Measurements from ENCODE around the gene MEIS3. TPM values are rescaled to one million over a fixed set of nuclear protein-coding genes. Genes with fewer than 3 reads are reported as not detected.

The MEIS3 gene
- polyA plus RNA-seq, 1 of the 3 experiments (the other 2 are of a cell fraction), result 69.8 TPM

GRCh38 chr19:47428177-47428894 is 9.0 kb upstream of the MEIS3 start:
- H3K9me2 ChIP-seq, result no peaks in the 10 kb centered on the region
- peak overlapping the region; percentile 37 to 62 for H3K4me3 ChIP-seq (ENCODE audit: low read depth in 2 of 2, low read length in 1 of 2)
- no peaks in the 10 kb centered on the region for H4K20me1 ChIP-seq (ENCODE audit: insufficient read depth)
- CTCF ChIA-PET, result interaction anchor here (0.7 to 3.5 kb wide), 23 partner anchors 8 to 315 kb away, joined by 3 to 30 read pairs (median 5); partner anchors contain the start of genes DHX34 and KPTN
- H2AFZ ChIP-seq (ENCODE audit: low read depth), result peak overlapping the region; percentile 95
- peak; percentile 96 for DNase-seq
- H3K4me1 ChIP-seq (ENCODE audit: control insufficient read depth in 1 of 2, insufficient read depth in 2 of 2, low read depth in 1 of 2, low read length in 1 of 2), result peaks cover 4 to 12% of the 10 kb centered on the region in 2 experiments; a peak in 2 of 4 replicates
- no peaks in the 10 kb centered on the region for H3K9me3 ChIP-seq
- H3F3A ChIP-seq (replicated peaks; ENCODE audit: insufficient read depth), result peaks cover 14% of the 10 kb centered on the region
- H3K4me2 ChIP-seq, result peak overlapping the region; percentile 87
- POLR2A ChIA-PET, result interaction anchor here (0.6 to 1.0 kb wide), 3 partner anchors 9 to 79 kb away, joined by 3 to 5 read pairs (median 3); partner anchors contain the start of genes DHX34 and MEIS3
- peak overlapping the region; percentile 47; the same call in 1 of the 2 replicates for H3K9ac ChIP-seq
- no peaks in the 10 kb centered on the region for H3K79me2 ChIP-seq (ENCODE audit: insufficient read depth)
- H3K36me3 ChIP-seq (replicated peaks in 1 of 2; ENCODE audit: control insufficient read depth in 1 of 2, insufficient read depth in 2 of 2, low read length in 1 of 2), result no peaks in the 10 kb centered on the region
- TF ChIP-seq NRF1 (IDR thresholded peaks at IDR 0.05; ENCODE audit: low read depth, low read length) (peak; percentile 9; the same call in 1 of the 2 replicates), MXI1 (IDR thresholded peaks at IDR 0.05; ENCODE audit: low read depth, low read length) (peak; percentile 88), RCOR1 (IDR thresholded peaks at IDR 0.05; ENCODE audit: low read length) (no peak; the same call in 1 of the 2 replicates), EP300 (IDR thresholded peaks at IDR 0.05; ENCODE audit: borderline replicate concordance in 1 of 2, low read depth in 1 of 2, low read length in 1 of 2) (0 out of 4 replicates have a peak, but pooled peaks of 1 of the 2 experiments have one; percentile 13), PBX3 (IDR thresholded peaks at IDR 0.05) (peak; percentile 82), CHD2 (IDR thresholded peaks at IDR 0.05; ENCODE audit: low read length, partially characterized antibody) (peak; percentile 9), RFX5 (IDR thresholded peaks at IDR 0.05; ENCODE audit: low read length) (peak; percentile 78), FOXJ3 (CRISPR knock-in tag; IDR thresholded peaks at IDR 0.05) (no peak), USF1 (IDR thresholded peaks at IDR 0.05; ENCODE audit: borderline replicate concordance, low read depth) (no peak), MAX (IDR thresholded peaks at IDR 0.05; ENCODE audit: low read depth) (peak; percentile 41; the same call in 1 of the 2 replicates), GATA2 (CRISPR knock-in tag; IDR thresholded peaks at IDR 0.05) (no peak)
- H3K27me3 ChIP-seq (ENCODE audit: insufficient read depth), result no peaks in the 10 kb centered on the region
- WGBS (ENCODE audit: low lambda C conversion rate), result 4% methylated on average over 27 of the region's 27 CpGs
- H3K27ac ChIP-seq (ENCODE audit: low read depth in 2 of 2, low read length in 1 of 2), result peak overlapping the region; percentile 74 to 78

Data from SK-N-SH (cell line).